GM23338 (cell line): Measurements from ENCODE around the gene CDC42BPA. TPM values are rescaled to one million over a fixed set of nuclear protein-coding genes. Genes with fewer than 3 reads are reported as not detected.

ENCODE experiments used
- ATAC-seq: fragments of 200-7000 bp; cut with Tn5 transposase; 3 replicates; pipeline ENCODE4 v1.9.1; 2020
- DNase-seq: peaks from one replicate; pipeline ENCODE4 v3.0.0-alpha.2; 2015; ENCODE audit warnings: low spot score
- H2AFZ ChIP-seq: fragments of 200-600 bp; sonication (generic); 2 replicates; pipeline ENCODE4 v1.8.0; 2016; ENCODE audit warnings: antibody characterized with exemption, mild to moderate bottlenecking, moderate library complexity
- H3F3A ChIP-seq: fragments of 200-600 bp; sonication (generic); replicated peaks from 2 replicates; pipeline ENCODE4 v1.8.0; 2017; ENCODE audit warnings: antibody characterized with exemption, mixed run types, low read depth
- H3K27ac ChIP-seq: fragments of 200-600 bp; sonication (generic); 2 replicates; pipeline ENCODE4 v1.6.1; 2016; ENCODE audit warnings: low read depth
- H3K27me3 ChIP-seq: fragments of 200-600 bp; sonication (generic); 2 replicates; pipeline ENCODE4 v1.8.0; 2016; ENCODE audit warnings: mild to moderate bottlenecking, mixed run types, moderate library complexity; ENCODE audit not compliant: insufficient read depth
- H3K36me3 ChIP-seq: fragments of 200-600 bp; sonication (generic); 2 replicates; pipeline ENCODE4 v1.8.0; 2016; ENCODE audit warnings: mild to moderate bottlenecking; ENCODE audit not compliant: insufficient read depth
- H3K4me1 ChIP-seq: fragments of 200-600 bp; sonication (generic); 2 replicates; pipeline ENCODE4 v1.8.0; 2016; ENCODE audit warnings: mild to moderate bottlenecking, moderate library complexity; ENCODE audit not compliant: insufficient read depth
- H3K4me2 ChIP-seq: fragments of 200-600 bp; sonication (generic); 2 replicates; pipeline ENCODE4 v1.7.1; 2017; ENCODE audit warnings: mixed run types
- H3K4me3 ChIP-seq: fragments of 200-600 bp; sonication (generic); 2 replicates; pipeline ENCODE4 v1.6.1; 2016; ENCODE audit warnings: mixed run types
- H3K79me2 ChIP-seq: fragments of 200-600 bp; sonication (generic); replicated peaks from 2 replicates; pipeline ENCODE4 v1.8.0; 2017; ENCODE audit warnings: mild to moderate bottlenecking; ENCODE audit not compliant: insufficient read depth
- H3K9me2 ChIP-seq: fragments of 200-600 bp; sonication (generic); 2 replicates; pipeline ENCODE4 v1.8.0; 2017; ENCODE audit not compliant: insufficient read depth
- H4K20me1 ChIP-seq: fragments of 200-600 bp; sonication (generic); replicated peaks from 2 replicates; pipeline ENCODE4 v1.8.0; 2017; ENCODE audit warnings: mild to moderate bottlenecking; ENCODE audit not compliant: insufficient read depth
- H3K27ac Mint-ChIP-seq: 2 replicates; pipeline ENCODE4 v1.8.0; 2020; ENCODE audit warnings: inconsistent platforms, mild to moderate bottlenecking, moderate library complexity, mixed read lengths
- H3K27me3 Mint-ChIP-seq: 3 replicates; pipeline ENCODE4 v1.8.0; 2022; ENCODE audit warnings: low read depth, mild to moderate bottlenecking, moderate library complexity, mixed read lengths, inconsistent platforms; ENCODE audit not compliant: insufficient read depth, poor library complexity
- H3K36me3 Mint-ChIP-seq: 3 replicates; pipeline ENCODE4 v1.8.0; 2021; ENCODE audit warnings: low read depth, mild to moderate bottlenecking, inconsistent platforms, moderate library complexity, mixed read lengths
- H3K4me1 Mint-ChIP-seq: 3 replicates; pipeline ENCODE4 v1.8.0; 2020; ENCODE audit warnings: mild to moderate bottlenecking, inconsistent platforms, mixed read lengths
- H3K4me3 Mint-ChIP-seq: 3 replicates; pipeline ENCODE4 v1.8.0; 2021; ENCODE audit warnings: moderate library complexity, mild to moderate bottlenecking, inconsistent platforms, mixed read lengths
- H3K9me3 Mint-ChIP-seq: 3 replicates; pipeline ENCODE4 v1.8.0; 2020; ENCODE audit warnings: moderate library complexity, mild to moderate bottlenecking, inconsistent platforms, mixed read lengths
- CTCF ChIP-seq, 2 experiments: fragments of 200-600 bp in 1 of 2; sonication (generic) in 1 of 2; conservative IDR thresholded peaks; 2 replicates each; pipeline versions ENCODE4 v1.5.1 to v1.6.1; 2016 to 2017; ENCODE audit warnings: antibody characterized with exemption in 2 of 2, low read depth in 2 of 2, mild to moderate bottlenecking in 2 of 2, moderate library complexity in 1 of 2
- JUNB ChIP-seq: IDR thresholded peaks from one replicate; pipeline ENCODE4 v1.6.1; 2016; ENCODE audit warnings: antibody characterized with exemption; ENCODE audit not compliant: unreplicated experiment
- NANOG ChIP-seq: IDR thresholded peaks from 2 replicates; pipeline ENCODE4 v1.6.1; 2016; ENCODE audit warnings: antibody characterized with exemption, borderline replicate concordance
- POLR2AphosphoS5 ChIP-seq: IDR thresholded peaks from 2 replicates; pipeline ENCODE4 v1.6.1; 2016; ENCODE audit warnings: antibody characterized with exemption, low read depth
- REST ChIP-seq: IDR thresholded peaks from one replicate; pipeline ENCODE4 v1.6.1; 2018; ENCODE audit warnings: antibody characterized with exemption; ENCODE audit not compliant: unreplicated experiment
- STAT1 ChIP-seq: IDR thresholded peaks from one replicate; pipeline ENCODE4 v1.6.1; 2016; ENCODE audit warnings: antibody characterized with exemption; ENCODE audit not compliant: unreplicated experiment
- ZNF331 ChIP-seq: fragments of 250-450 bp; sonication (Bioruptor Pico); IDR thresholded peaks from 2 replicates; pipeline ENCODE4 v1.5.0; 2020; ENCODE audit warnings: low read depth, mild to moderate bottlenecking, moderate library complexity
- polyA plus RNA-seq: library from polyadenylated mRNA; unstranded; fragments of >200 nt; fragmentation: Nextera tagmentation; extraction: Ambion mirVana; gene quantifications from 2 replicates; pipeline ENCODE4 v1.2.1, GENCODE V29; 2016
- total RNA-seq: library from RNA; depleted of rRNA; stranded (reverse); fragments of >200 nt; shearing (Covaris generic); gene quantifications from 2 replicates; pipeline ENCODE4 v1.2.3, GENCODE V29; 2014
- TF ChIP-seq, protein P1 (sequence below): IDR thresholded peaks from 2 replicates; pipeline ENCODE4 v1.6.1; 2016; ENCODE audit warnings: antibody characterized with exemption

Gene CDC42BPA
- total and polyA plus RNA-seq, 2 experiments from 2014 or later: 17.7 to 40.1 TPM

GRCh38 chr1:226988334-226988666, 330.0 kb downstream of the CDC42BPA start (continued):
- TF ChIP-seq CTCF (conservative IDR thresholded peaks at IDR 0.05; ENCODE audit: low read depth in 2 of 2) (no peak), JUNB (no peak), NANOG (no peak), REST (no peak), POLR2AphosphoS5 (no peak), ZNF331 (CRISPR knock-in tag) (no peak), STAT1 (no peak)
- TF ChIP-seq, protein P1, sequence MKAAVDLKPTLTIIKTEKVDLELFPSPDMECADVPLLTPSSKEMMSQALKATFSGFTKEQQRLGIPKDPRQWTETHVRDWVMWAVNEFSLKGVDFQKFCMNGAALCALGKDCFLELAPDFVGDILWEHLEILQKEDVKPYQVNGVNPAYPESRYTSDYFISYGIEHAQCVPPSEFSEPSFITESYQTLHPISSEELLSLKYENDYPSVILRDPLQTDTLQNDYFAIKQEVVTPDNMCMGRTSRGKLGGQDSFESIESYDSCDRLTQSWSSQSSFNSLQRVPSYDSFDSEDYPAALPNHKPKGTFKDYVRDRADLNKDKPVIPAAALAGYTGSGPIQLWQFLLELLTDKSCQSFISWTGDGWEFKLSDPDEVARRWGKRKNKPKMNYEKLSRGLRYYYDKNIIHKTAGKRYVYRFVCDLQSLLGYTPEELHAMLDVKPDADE: no peak

- H3K79me2 ChIP-seq: no peaks in the 10 kb centered on the region
- Mint-ChIP-seq H3K4me1 (peaks cover 15% of the 10 kb centered on the region), H3K4me3 (no peak overlapping the region), H3K27ac (peak overlapping the region; percentile 31; the same call in 1 of the 2 replicates), H3K36me3 (peaks cover 21% of the 10 kb centered on the region), H3K9me3 (no peaks in the 10 kb centered on the region), H3K27me3 (peaks cover 19% of the 10 kb centered on the region)
- H4K20me1 ChIP-seq: no peaks in the 10 kb centered on the region; the same call in 1 of the 2 replicates
- ATAC-seq (no peak), DNase-seq (no peak)
- no peaks in the 10 kb centered on the region for H3K27me3 ChIP-seq
- 0 out of 2 replicates have a peak overlapping the region, but pooled peaks have one; percentile 63 for H3K27ac ChIP-seq
- H3F3A ChIP-seq: no peaks in the 10 kb centered on the region; the same call in 1 of the 2 replicates
- H3K36me3 ChIP-seq: no peaks in the 10 kb centered on the region
- no peak overlapping the region for H3K4me2 ChIP-seq
- no peak overlapping the region for H2AFZ ChIP-seq
- H3K9me2 ChIP-seq: no peaks in the 10 kb centered on the region
- H3K4me1 ChIP-seq: no peaks in the 10 kb centered on the region
- TF ChIP-seq STAT1 (no peak), POLR2AphosphoS5 (0 out of 2 replicates have a peak, but pooled peaks have one; percentile 4)
- H3K4me3 ChIP-seq: no peak overlapping the region
These were observed 330.5 kb downstream of the CDC42BPA start for GRCh38 chr1:226987623-226988333.
